G401 (cell line): ENCODE results near the gene LYG2. TPM values are rescaled to one million over a fixed set of nuclear protein-coding genes. Genes with fewer than 3 reads are reported as not detected.
"Not testable (repeated sequence)": the region's sequence is repeated elsewhere in the genome, so short reads cannot be mapped to it uniquely, and the experiment has no call there.

Experiments
- DNase-seq: peaks from one replicate; pipeline ENCODE4 v3.0.0-alpha.2; 2015; ENCODE audit warnings: low spot score
- in situ Hi-C: cut with HindIII; loops from 2 replicates; pipeline ENCODE4 v1.10.0; 2016; ENCODE audit warnings: low sequenced_read_pairs, mixed read lengths
- total RNA-seq: library from RNA; depleted of rRNA; stranded (reverse); fragments of >200 nt; shearing (Covaris generic); gene quantifications from 2 replicates; pipeline ENCODE4 v1.2.3, GENCODE V29; 2014; rRNA removed

Gene LYG2
- total RNA-seq, 1 experiment from 2014 or later, result not detected

DNA sequence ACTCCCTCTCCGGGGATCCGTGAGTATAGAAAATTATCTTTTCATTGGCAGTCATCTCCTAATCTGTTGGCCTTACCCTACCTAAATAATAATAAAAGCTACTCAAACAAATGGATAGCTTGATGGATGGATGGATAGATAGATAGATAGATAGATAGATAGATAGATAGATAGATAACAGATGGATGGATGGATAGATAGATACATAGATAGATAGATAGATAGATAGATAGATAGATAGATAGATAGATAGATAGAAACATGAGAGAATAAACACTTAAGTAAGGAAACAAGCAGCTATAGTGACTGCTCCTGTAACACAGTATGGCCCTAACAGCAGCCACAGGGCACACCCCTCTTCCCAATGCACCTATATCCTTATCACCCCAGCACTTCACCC lies 39.4 kb downstream of the LYG2 start:
- DNase-seq, result no peak
- in situ Hi-C loops, result no loop called here

DNA sequence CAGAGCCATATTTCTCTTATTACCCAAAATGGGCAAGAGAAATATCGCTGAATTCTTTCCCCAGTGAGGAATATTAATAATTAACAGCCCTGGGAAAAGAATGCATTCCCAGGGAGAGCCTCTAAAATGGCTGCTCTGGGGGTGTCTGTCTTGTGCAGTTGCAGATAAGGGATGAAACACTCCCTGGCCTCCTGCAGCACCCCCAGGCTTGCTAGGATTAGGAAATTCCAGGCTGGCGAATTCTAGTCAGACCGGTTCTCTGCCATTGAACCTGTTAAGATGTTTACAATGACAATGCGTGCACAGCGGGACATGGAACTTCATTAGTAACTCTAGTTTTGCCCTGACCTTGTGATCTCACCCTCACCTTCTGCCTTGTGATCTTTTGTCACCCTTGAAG lies 50.0 kb downstream of the LYG2 start:
- DNase-seq, result no peak
- in situ Hi-C loops, result no loop called here

DNA sequence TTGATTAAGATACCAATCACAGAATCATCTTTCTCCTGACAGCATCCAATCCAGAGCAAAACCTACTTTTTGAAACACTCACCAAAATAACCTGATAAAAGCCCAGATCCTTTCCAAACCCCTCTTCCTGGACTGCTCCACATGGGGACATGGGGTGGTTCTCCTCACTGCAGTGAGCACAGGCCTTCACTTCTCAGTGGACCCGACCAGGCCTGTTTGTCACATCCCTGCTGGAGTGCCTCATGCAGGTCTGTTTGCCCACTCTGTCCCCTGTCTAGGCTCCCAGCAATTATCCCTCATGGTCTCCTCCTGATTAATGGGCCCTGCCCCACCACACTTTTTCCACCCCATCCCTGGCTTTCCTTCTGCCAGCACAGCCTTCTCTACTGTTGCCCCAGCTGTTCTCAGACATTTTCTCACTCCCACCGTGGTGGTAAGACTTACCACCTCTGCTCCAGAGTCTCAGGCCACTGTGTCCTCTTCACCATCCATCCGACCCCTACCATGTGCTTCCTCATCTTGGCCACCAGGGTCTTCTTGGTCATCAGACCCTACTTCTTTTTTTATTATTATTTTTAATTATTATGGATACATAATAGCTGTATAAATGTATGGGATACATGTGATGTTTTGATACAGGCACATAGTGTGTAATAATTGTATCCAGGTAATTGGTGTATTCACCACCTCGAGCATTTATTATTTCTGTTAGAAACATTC lies 53.3 kb downstream of the LYG2 start:
- in situ Hi-C loops, result no loop called here
- DNase-seq, result no peak

DNA sequence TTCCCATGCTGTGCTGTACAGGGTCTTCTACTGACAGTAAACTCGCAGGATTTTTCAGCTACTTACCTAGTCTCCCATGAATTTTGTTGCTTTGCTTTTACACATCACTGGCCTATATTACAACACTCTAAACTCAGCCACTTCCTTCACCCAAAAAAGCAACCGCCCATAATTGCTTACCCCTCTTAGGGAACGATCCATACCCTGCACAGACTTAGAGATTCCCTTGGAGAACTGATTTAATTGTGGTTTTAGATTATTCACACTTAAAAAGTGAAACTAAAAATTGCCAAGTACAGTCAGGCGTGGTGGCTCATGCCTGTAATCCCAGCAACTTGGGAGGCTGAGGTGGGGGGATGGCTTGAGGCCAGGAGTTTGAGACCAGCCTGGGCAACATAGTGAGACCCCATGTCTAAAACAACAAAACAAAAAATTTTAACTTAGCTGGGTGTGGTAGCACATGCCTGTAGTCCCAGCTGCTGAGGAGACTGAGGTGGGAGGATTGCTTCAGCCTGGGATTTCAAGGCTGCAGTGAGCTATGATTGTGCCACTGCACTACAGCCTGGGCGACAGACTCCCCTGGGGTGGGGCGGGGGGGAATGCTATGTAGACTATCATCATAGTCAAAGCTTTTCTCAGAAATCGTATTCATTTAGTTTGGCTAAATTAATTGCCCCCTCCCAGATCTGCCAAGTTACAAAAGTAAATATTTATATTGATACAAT lies 55.2 kb downstream of the LYG2 start:
- in situ Hi-C loops, result no loop called here
- DNase-seq, result no peak

DNA sequence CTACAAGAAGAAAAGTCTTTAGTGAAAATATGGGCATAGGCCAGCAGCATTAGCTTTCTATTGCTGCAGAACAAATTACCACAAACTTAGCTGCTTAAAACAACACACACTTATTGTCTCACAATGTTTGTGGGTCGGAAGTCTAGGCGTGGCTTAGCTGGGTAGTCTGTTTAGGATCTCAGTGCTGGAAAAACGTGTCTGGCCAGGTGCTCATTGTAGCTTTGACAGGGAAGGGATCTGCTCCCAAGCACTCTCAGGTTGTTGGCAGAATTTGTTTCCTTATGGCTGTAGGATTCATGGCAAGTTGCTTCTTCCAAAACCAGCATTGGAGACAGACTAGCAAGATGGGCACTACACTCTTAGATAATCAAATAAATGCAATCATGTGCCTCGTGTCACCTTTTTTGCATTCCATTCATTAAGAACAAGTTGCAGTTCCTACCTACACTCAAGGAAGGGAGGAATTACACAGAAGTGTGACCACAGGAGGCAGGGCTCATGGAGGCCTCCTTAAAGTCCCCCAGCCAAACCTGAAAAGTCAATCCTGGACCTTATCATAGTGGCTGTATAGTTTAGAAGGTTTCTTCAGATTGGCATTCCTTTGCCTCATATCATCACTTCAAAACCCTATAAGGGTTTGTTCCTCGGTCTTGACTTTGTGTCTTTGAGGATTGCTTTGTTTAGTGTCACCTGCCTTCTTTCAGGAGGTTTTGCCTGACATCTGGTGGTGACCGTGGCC lies 57.2 kb downstream of the LYG2 start:
- in situ Hi-C loops, result no loop called here
- no peak for DNase-seq

DNA sequence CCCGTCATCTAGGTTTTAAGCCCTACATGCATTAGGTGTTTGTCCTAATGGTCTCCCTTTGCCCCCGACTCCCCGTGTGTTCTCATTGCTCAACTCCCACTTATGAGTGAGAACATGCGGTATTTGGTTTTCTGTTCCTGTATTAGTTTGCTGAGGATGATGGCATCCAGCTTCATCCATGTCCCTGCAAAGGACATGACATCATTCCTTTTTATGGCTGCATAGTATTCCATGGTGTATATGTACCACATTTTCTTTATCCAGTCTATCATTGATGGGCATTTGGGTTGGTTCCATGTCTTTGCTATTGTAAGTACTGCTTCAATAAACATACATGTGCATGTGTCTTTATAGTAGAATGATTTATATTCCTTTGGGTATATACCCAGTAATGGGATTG lies 63.1 kb downstream of the LYG2 start:
- in situ Hi-C loops, DNase-seq: not testable (repeated sequence)

Other genes with a start within 250 kb of the LYG2 start
- gene C2orf15, start 114.0 kb downstream of the LYG2 start, total RNA-seq, result 2.4 TPM in 1 of 2 replicates, not detected in the other
- gene TSGA10, start 100.7 kb downstream of the LYG2 start, total RNA-seq, result 1.8 and 5.8 TPM in 2 replicates
- 6.1 and 7.7 TPM in 2 replicates for gene LIPT1, start 100.7 kb downstream of the LYG2 start, total RNA-seq
- 44.4 and 65.1 TPM in 2 replicates for gene MITD1, start 74.6 kb downstream of the LYG2 start, total RNA-seq
- gene MRPL30, start 74.5 kb downstream of the LYG2 start, total RNA-seq, result 60.1 and 74.8 TPM in 2 replicates
- not detected in 2 replicates for gene LYG1, start 45.5 kb upstream of the LYG2 start, total RNA-seq
- gene TXNDC9, start 80.7 kb upstream of the LYG2 start, total RNA-seq, result 102 and 106 TPM in 2 replicates
- 7.4 and 8.1 TPM in 2 replicates for gene EIF5B, start 81.7 kb upstream of the LYG2 start, total RNA-seq
- gene REV1, start 234.4 kb upstream of the LYG2 start, total RNA-seq, result 23.5 and 25.4 TPM in 2 replicates